ENCODE results near the gene JAZF1. TPM values are rescaled to one million over a fixed set of nuclear protein-coding genes. Genes with fewer than 3 reads are reported as not detected.

The JAZF1 gene
- total and polyA plus RNA-seq, 9 of the 15 experiments (the other 6 are each of a cell fraction or from before 2014, with no cell fraction given) = 0.04 to 0.64 (median 0.11) TPM; not detected in 3

DNA sequence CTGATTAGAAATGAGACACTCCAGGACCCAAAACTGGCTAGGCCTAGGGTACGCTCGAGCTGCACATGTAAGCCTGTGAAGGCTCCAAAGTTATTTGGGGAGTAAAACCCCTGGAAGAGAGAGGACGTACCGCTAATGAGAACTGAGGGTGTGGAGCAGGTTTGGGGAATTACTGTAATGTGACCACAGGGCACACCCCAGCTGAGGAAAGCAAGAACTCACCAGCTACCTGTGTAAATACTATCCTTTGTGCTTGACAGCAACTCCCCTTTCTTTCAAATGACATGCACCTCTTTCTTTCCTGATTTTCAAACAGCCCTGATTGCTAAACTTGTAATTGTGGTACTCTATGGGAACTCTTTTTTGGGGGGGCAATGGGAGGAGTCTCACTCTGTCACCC, 147.2 kb downstream of the JAZF1 start (continued):
- TF ChIP-seq, protein P1, sequence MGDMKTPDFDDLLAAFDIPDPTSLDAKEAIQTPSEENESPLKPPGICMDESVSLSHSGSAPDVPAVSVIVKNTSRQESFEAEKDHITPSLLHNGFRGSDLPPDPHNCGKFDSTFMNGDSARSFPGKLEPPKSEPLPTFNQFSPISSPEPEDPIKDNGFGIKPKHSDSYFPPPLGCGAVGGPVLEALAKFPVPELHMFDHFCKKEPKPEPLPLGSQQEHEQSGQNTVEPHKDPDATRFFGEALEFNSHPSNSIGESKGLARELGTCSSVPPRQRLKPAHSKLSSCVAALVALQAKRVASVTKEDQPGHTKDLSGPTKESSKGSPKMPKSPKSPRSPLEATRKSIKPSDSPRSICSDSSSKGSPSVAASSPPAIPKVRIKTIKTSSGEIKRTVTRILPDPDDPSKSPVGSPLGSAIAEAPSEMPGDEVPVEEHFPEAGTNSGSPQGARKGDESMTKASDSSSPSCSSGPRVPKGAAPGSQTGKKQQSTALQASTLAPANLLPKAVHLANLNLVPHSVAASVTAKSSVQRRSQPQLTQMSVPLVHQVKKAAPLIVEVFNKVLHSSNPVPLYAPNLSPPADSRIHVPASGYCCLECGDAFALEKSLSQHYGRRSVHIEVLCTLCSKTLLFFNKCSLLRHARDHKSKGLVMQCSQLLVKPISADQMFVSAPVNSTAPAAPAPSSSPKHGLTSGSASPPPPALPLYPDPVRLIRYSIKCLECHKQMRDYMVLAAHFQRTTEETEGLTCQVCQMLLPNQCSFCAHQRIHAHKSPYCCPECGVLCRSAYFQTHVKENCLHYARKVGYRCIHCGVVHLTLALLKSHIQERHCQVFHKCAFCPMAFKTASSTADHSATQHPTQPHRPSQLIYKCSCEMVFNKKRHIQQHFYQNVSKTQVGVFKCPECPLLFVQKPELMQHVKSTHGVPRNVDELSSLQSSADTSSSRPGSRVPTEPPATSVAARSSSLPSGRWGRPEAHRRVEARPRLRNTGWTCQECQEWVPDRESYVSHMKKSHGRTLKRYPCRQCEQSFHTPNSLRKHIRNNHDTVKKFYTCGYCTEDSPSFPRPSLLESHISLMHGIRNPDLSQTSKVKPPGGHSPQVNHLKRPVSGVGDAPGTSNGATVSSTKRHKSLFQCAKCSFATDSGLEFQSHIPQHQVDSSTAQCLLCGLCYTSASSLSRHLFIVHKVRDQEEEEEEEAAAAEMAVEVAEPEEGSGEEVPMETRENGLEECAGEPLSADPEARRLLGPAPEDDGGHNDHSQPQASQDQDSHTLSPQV (IDR thresholded peaks at IDR 0.05) = no peak
- TF ChIP-seq, protein P2, sequence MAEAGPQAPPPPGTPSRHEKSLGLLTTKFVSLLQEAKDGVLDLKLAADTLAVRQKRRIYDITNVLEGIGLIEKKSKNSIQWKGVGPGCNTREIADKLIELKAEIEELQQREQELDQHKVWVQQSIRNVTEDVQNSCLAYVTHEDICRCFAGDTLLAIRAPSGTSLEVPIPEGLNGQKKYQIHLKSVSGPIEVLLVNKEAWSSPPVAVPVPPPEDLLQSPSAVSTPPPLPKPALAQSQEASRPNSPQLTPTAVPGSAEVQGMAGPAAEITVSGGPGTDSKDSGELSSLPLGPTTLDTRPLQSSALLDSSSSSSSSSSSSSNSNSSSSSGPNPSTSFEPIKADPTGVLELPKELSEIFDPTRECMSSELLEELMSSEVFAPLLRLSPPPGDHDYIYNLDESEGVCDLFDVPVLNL (CRISPR knock-in tag; IDR thresholded peaks at IDR 0.05; ENCODE audit: low read depth) = no peak
- TF ChIP-seq RBM22 (IDR thresholded peaks at IDR 0.05; ENCODE audit: low read depth, low read length, poor library complexity, severe bottlenecking) = no peak
- TF ChIP-seq SRF (CRISPR knock-in tag; IDR thresholded peaks at IDR 0.05) = no peak

Data from K562 (cell line).